H1 (cell line): ENCODE data around the gene NAA38. TPM values are rescaled to one million over a fixed set of nuclear protein-coding genes. Genes with fewer than 3 reads are reported as not detected.

Experiments
- CTCF ChIA-PET: fragments of 300-600 bp; sonication (Branson Sonifier 250); formaldehyde crosslinking; loops from one replicate; lab custom pipeline; 2021; ENCODE audit not compliant: partially characterized antibody; lab: Charles Lee
- POLR2A ChIA-PET: fragments of 300-600 bp; sonication (Branson Sonifier 250); formaldehyde crosslinking; loops from one replicate; lab custom pipeline; 2021; ENCODE audit warnings: inconsistent platforms; ENCODE audit not compliant: partially characterized antibody; lab: Charles Lee
- DNase-seq, 2 experiments: peaks; one replicate each; pipeline versions ENCODE4 v3.0.0 to v3.0.0-alpha.2; 2010 to 2022; ENCODE audit warnings: low spot score in 2 of 2, low read depth in 1 of 2, mixed read lengths in 1 of 2
- FAIRE-seq: peaks from 2 replicates; lab custom pipeline; 2011; peaks lifted over from hg19 to GRCh38; lab: Jason Lieb, UNC
- H2AFZ ChIP-seq: 2 replicates; pipeline ENCODE4 v1.8.1; 2012; ENCODE audit warnings: low read length, inconsistent platforms
- H2AK5ac ChIP-seq: 2 replicates; pipeline ENCODE4 v1.6.1; 2013; ENCODE audit warnings: low read depth, low read length
- H2BK120ac ChIP-seq: replicated peaks from 2 replicates; pipeline ENCODE3; 2013; ENCODE audit warnings: low read depth, low read length, inconsistent platforms
- H2BK12ac ChIP-seq: 2 replicates; pipeline ENCODE4 v1.6.1; 2013; ENCODE audit warnings: low read depth, low read length
- H2BK15ac ChIP-seq: 2 replicates; pipeline ENCODE4 v1.6.1; 2013; ENCODE audit warnings: low read length
- H2BK20ac ChIP-seq: 2 replicates; pipeline ENCODE4 v1.6.1; 2013; ENCODE audit warnings: low read length
- H2BK5ac ChIP-seq: 2 replicates; pipeline ENCODE4 v1.6.1; 2013; ENCODE audit warnings: low read depth, low read length
- H3K14ac ChIP-seq: 2 replicates; pipeline ENCODE4 v1.6.1; 2013; ENCODE audit warnings: inconsistent platforms; ENCODE audit not compliant: insufficient read length
- H3K18ac ChIP-seq: 2 replicates; pipeline ENCODE4 v1.6.1; 2013; ENCODE audit warnings: low read length; ENCODE audit errors: extremely low read depth
- H3K23ac ChIP-seq: 2 replicates; pipeline ENCODE4 v1.6.1; 2013; ENCODE audit warnings: inconsistent platforms; ENCODE audit not compliant: insufficient read length
- H3K23me2 ChIP-seq: 2 replicates; pipeline ENCODE4 v1.6.1; 2013; ENCODE audit warnings: low read depth, low read length
- H3K27ac ChIP-seq: 2 replicates; pipeline ENCODE4 v1.6.1; 2011; ENCODE audit warnings: low read depth, low read length, inconsistent platforms
- H3K27me3 ChIP-seq, 4 experiments: replicated peaks in 1 of 4; 1 replicate in 1 of 4; 2 replicates in 3 of 4; pipeline versions ENCODE4 v1.6.1 to v1.8.1; 2011 to 2013; ENCODE audit warnings: low read length in 3 of 4, mild to moderate bottlenecking in 3 of 4, inconsistent platforms in 2 of 4, mixed read lengths in 2 of 4, moderate library complexity in 1 of 4; ENCODE audit not compliant: control insufficient read depth in 3 of 4, insufficient read depth in 3 of 4; ENCODE audit errors: extremely low read depth in 1 of 4
- H3K36me3 ChIP-seq, 4 experiments: 2 replicates each; pipeline versions ENCODE4 v1.6.1 to v1.8.1; 2011 to 2013; ENCODE audit warnings: mild to moderate bottlenecking in 4 of 4, low read length in 3 of 4, moderate library complexity in 2 of 4, control low read depth in 1 of 4, inconsistent platforms in 1 of 4; ENCODE audit not compliant: insufficient read depth in 4 of 4, control insufficient read depth in 2 of 4
- H3K4ac ChIP-seq: replicated peaks from 2 replicates; pipeline ENCODE3; 2013; ENCODE audit warnings: low read length, low read depth, mixed read lengths, inconsistent platforms; ENCODE audit not compliant: insufficient read length
- H3K4me1 ChIP-seq, 4 experiments: replicated peaks in 1 of 4; 1 replicate in 1 of 4; 2 replicates in 3 of 4; pipeline versions ENCODE4 v1.6.1 to v1.8.1; 2011 to 2013; ENCODE audit warnings: low read length in 3 of 4, inconsistent platforms in 2 of 4, mixed read lengths in 1 of 4; ENCODE audit not compliant: insufficient read depth in 4 of 4, control insufficient read depth in 3 of 4
- H3K4me2 ChIP-seq, 2 experiments: 2 replicates each; pipeline versions ENCODE4 v1.6.1 to v1.8.1; 2011 to 2013; ENCODE audit warnings: low read depth in 2 of 2, low read length in 2 of 2, control low read depth in 1 of 2, inconsistent platforms in 1 of 2, mild to moderate bottlenecking in 1 of 2; ENCODE audit not compliant: insufficient read depth in 1 of 2
- H3K4me3 ChIP-seq, 4 experiments: fragments of 200-600, 300-600 bp in 1 of 4; sonication (generic), shearing (Covaris generic), sonication (Bioruptor Twin) in 1 of 4; 2 replicates each; pipeline versions ENCODE4 v1.5.1 to v1.8.1; 2011 to 2016; ENCODE audit warnings: low read length in 4 of 4, low read depth in 3 of 4, control low read depth in 2 of 4, inconsistent platforms in 2 of 4, mild to moderate bottlenecking in 2 of 4, mixed read lengths in 1 of 4, moderate library complexity in 1 of 4; ENCODE audit not compliant: insufficient read depth in 2 of 4; ENCODE audit errors: extremely low read depth in 1 of 4
- H3K56ac ChIP-seq: replicated peaks from 2 replicates; pipeline ENCODE3; 2013; ENCODE audit warnings: low read depth, mild to moderate bottlenecking, mixed read lengths, low read length, inconsistent platforms; ENCODE audit not compliant: insufficient read length
- H3K79me1 ChIP-seq: 2 replicates; pipeline ENCODE4 v1.6.1; 2013; ENCODE audit warnings: low read depth, low read length, control low read depth
- H3K79me2 ChIP-seq, 2 experiments: 2 replicates each; pipeline versions ENCODE4 v1.6.1 to v1.8.1; 2012 to 2013; ENCODE audit warnings: low read length in 2 of 2, mild to moderate bottlenecking in 2 of 2, inconsistent platforms in 1 of 2; ENCODE audit not compliant: insufficient read depth in 2 of 2, control insufficient read depth in 1 of 2
- H3K9ac ChIP-seq, 4 experiments: replicated peaks in 1 of 4; 1 replicate in 1 of 4; 2 replicates in 3 of 4; pipeline versions ENCODE4 v1.6.1 to v1.8.1; 2011 to 2013; ENCODE audit warnings: low read depth in 3 of 4, low read length in 3 of 4, control low read depth in 2 of 4, mild to moderate bottlenecking in 2 of 4, moderate library complexity in 2 of 4, inconsistent platforms in 1 of 4; ENCODE audit errors: extremely low read depth in 1 of 4
- H3K9me3 ChIP-seq, 2 experiments: 2 replicates each; pipeline versions ENCODE4 v1.6.1 to v1.8.1; 2012 to 2013; ENCODE audit warnings: mild to moderate bottlenecking in 2 of 2, moderate library complexity in 2 of 2, control low read depth in 1 of 2, inconsistent platforms in 1 of 2, low read depth in 1 of 2, low read length in 1 of 2, mixed read lengths in 1 of 2; ENCODE audit not compliant: insufficient read depth in 2 of 2
- H4K20me1 ChIP-seq, 2 experiments: replicated peaks in 1 of 2; 2 replicates each; pipeline versions ENCODE3 to v1.8.1; 2011 to 2013; ENCODE audit warnings: inconsistent platforms in 2 of 2, low read length in 2 of 2, mild to moderate bottlenecking in 1 of 2; ENCODE audit not compliant: insufficient read depth in 2 of 2, control insufficient read depth in 1 of 2
- H4K5ac ChIP-seq: 2 replicates; pipeline ENCODE4 v1.6.1; 2013; ENCODE audit warnings: low read length, low read depth, mixed read lengths, inconsistent platforms; ENCODE audit not compliant: insufficient read length
- H4K8ac ChIP-seq: 2 replicates; pipeline ENCODE4 v1.8.0; 2013; ENCODE audit warnings: mild to moderate bottlenecking, moderate library complexity, low read length, inconsistent platforms; ENCODE audit not compliant: insufficient read depth; ENCODE audit errors: extremely low read depth
- H4K91ac ChIP-seq: replicated peaks from 2 replicates; pipeline ENCODE3; 2013; ENCODE audit warnings: low read length, mixed read lengths, inconsistent platforms; ENCODE audit not compliant: insufficient read length
- ASH2L ChIP-seq: fragments of 200-600, 300-600 bp; sonication (generic); IDR thresholded peaks from one replicate; pipeline ENCODE4 v1.7.1; 2017; ENCODE audit warnings: low read length
- CHD1 ChIP-seq: IDR thresholded peaks from 2 replicates; pipeline ENCODE4 v1.6.1; 2012; ENCODE audit warnings: low read depth, low read length, improper control_type of control experiment
- E2F6 ChIP-seq: IDR thresholded peaks from 2 replicates; pipeline ENCODE4 v1.6.1; 2012; ENCODE audit warnings: inconsistent platforms
- KDM4A ChIP-seq: IDR thresholded peaks from one replicate; pipeline ENCODE4 v1.7.1; 2012; ENCODE audit warnings: low read depth, mild to moderate bottlenecking, moderate library complexity, low read length, inconsistent platforms; ENCODE audit not compliant: severe bottlenecking
- SAP30 ChIP-seq: fragments of 300-600 bp; sonication (generic); IDR thresholded peaks from 2 replicates; pipeline ENCODE4 v1.7.1; 2012; ENCODE audit warnings: low read length, moderate library complexity, mild to moderate bottlenecking, inconsistent platforms; ENCODE audit not compliant: insufficient read depth, insufficient replicate concordance
- TAF7 ChIP-seq: optimal IDR thresholded peaks from 2 replicates; pipeline ENCODE3; 2011; ENCODE audit warnings: low read depth, mild to moderate bottlenecking, inconsistent platforms, low read length, moderate library complexity, borderline replicate concordance
- WGBS, 2 experiments: shearing (Covaris generic) in 1 of 2; methylation state at CpG; one replicate each; pipeline versions ENCODE4 v1.1.6 to v1.1.7; 2013 to 2015; ENCODE audit warnings: low lambda C conversion rate in 2 of 2, mixed read lengths in 2 of 2, inconsistent platforms in 1 of 2, low coverage in 1 of 2, missing lambda C conversion rate in 1 of 2; ENCODE audit not compliant: insufficient replicate concordance in 2 of 2, insufficient coverage in 1 of 2, insufficient read length in 1 of 2; ENCODE audit errors: extremely low coverage in 1 of 2, missing lambda C conversion rate in 1 of 2; 5-methylcytosine and 5-hydroxymethylcytosine counted together
- polyA plus RNA-seq, 7 experiments: library from polyadenylated mRNA; depleted of rRNA in 3 of 7; stranded (reverse) in 5 of 7; unstranded in 2 of 7; fragments of >200 nt in 5 of 7; fragments of 200-250 nt in 2 of 7; gene quantifications; 1 replicate in 5 of 7; 2 replicates in 1 of 7; 4 replicates in 1 of 7; pipeline versions ENCODE4 v1.2.1 to v1.2.3, GENCODE V29; 2011 to 2013; ENCODE audit warnings: missing spikeins in 2 of 7, mixed read lengths in 2 of 7
- total RNA-seq: library from RNA; stranded (reverse); fragmentation: NEBNext Ultra II Directional; extraction: Animal tissue kit (Norgen Biotek cat#: 25700); gene quantifications from 2 replicates; pipeline ENCODE4 v1.2.1, GENCODE V29; 2021

NAA38 gene
- total and polyA plus RNA-seq, 2 of the 8 experiments (the other 6 are each of a cell fraction or from before 2014, with no cell fraction given) = 30.2 to 109 TPM

DNA sequence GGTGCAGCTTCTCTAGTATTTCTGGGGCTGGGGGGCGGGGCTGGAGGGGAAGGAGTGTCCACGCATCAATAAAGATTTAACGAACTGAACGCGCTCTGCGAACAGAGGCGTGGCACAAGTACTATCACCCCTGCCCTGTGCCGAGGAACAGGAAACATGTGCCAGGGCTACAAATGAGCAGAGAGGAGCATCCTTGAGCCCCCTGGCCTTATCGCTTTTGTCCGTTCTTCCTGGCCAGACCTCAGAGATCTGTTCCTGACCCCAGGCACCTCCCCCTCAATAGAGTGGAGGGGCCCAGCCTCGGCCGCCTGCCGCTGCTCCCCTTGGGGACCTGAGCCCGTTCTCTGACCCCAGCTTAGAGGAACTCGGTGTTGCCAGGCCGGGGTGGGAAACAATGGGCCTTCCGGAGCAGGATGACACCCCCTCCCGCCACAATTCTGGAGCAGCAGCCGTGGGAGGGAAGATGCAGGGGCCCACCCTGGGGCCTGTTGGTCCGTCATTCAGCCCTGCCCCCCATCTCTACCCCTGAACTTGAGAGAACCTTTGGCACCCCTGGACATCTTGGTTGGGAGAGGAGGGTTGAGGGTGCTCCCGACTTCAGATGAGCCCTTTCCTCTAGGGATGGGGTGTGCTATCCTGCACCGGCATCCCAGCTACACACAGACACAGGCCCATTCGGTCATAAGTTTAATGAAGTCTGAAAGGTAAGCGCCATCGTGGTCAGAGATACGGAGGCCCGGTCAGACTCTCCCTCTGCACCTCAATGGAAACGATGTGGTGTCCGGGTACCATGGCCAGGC is 1.1 kb downstream of the NAA38 start:
- Histone ChIP-seq H3K23ac (no peak overlapping the region), H2BK12ac (0 out of 2 replicates have a peak overlapping the region, but pooled peaks have one; percentile 92), H3K9me3 (no peaks in the 10 kb centered on the region), H4K8ac (peak overlapping the region; percentile 28), H2BK15ac (no peak overlapping the region), H4K91ac (no peak overlapping the region), H3K79me1 (no peaks in the 10 kb centered on the region), H4K5ac (no peak overlapping the region), H2AK5ac (peak overlapping the region; percentile 69; the same call in 1 of the 2 replicates), H2AFZ (0 out of 2 replicates have a peak overlapping the region, but pooled peaks have one; percentile 36), H4K20me1 (peaks cover 0 to 19% of the 10 kb centered on the region in 2 experiments), H3K79me2 (peaks cover 0 to 5% of the 10 kb centered on the region in 2 experiments; a peak in 1 of 4 replicates), H2BK20ac (no peak overlapping the region), H3K18ac (no peak overlapping the region; the same call in 1 of the 2 replicates), H3K23me2 (peaks cover 24% of the 10 kb centered on the region), H2BK120ac (no peak overlapping the region), H3K56ac (no peak overlapping the region), H3K4me2 (peak overlapping the region; percentile 74 to 97), H3K4me1 (peaks cover 0 to 34% (median 29%) of the 10 kb centered on the region in 4 experiments; a peak in 6 of 7 replicates), H3K36me3 (peaks cover 0 to 4% (median 0%) of the 10 kb centered on the region in 4 experiments; a peak in 1 of 8 replicates), H3K9ac (peak overlapping the region in 2 of 4 experiments; percentile 93 to 95; a peak in 5 of 7 replicates), H3K4me3 (peak overlapping the region; percentile 70 to 86 (median 80); a peak in 7 of 8 replicates), H3K14ac (no peak overlapping the region), H2BK5ac (no peak overlapping the region), H3K27me3 (peaks cover 32 to 53% (median 48%) of the 10 kb centered on the region in 4 experiments), H3K4ac (peak overlapping the region; percentile 19), H3K27ac (no peak overlapping the region)
- no peak for TF ChIP-seq CHD1
- no peak for TF ChIP-seq KDM4A
- no peak for TF ChIP-seq E2F6
- no peak for TF ChIP-seq TAF7
- no peak for TF ChIP-seq ASH2L
- TF ChIP-seq SAP30 = peak; percentile 24
- WGBS, 2 experiments = 10% methylated on average over 28 of the region's 29 CpGs; no CpG with 5 or more reads in 1 of the 2 experiments
- peak in 1 of 2 experiments; percentile 52 for DNase-seq
- no peak for FAIRE-seq
- CTCF ChIA-PET = interaction anchor here (0.5 to 2.7 kb wide), 9 partner anchors 11 to 214 kb away, joined by 3 to 7 read pairs (median 5); no protein-coding TSS in a partner anchor
- POLR2A ChIA-PET = interaction anchor here (0.7 to 3.1 kb wide), 11 partner anchors 11 to 170 kb away, joined by 3 to 34 read pairs (median 5); partner anchors contain the start of genes CNTROB, KDM6B and TRAPPC1
